NCI-H187 treated with DMSO at 0.1 percent for 48 hours (cell line): Measurements from ENCODE around the gene CTSD.

Experiments used
- DNase-seq: peaks from one replicate; lab custom pipeline; 2025; lab: John Stamatoyannopoulos, UW

Gene CTSD

DNA sequence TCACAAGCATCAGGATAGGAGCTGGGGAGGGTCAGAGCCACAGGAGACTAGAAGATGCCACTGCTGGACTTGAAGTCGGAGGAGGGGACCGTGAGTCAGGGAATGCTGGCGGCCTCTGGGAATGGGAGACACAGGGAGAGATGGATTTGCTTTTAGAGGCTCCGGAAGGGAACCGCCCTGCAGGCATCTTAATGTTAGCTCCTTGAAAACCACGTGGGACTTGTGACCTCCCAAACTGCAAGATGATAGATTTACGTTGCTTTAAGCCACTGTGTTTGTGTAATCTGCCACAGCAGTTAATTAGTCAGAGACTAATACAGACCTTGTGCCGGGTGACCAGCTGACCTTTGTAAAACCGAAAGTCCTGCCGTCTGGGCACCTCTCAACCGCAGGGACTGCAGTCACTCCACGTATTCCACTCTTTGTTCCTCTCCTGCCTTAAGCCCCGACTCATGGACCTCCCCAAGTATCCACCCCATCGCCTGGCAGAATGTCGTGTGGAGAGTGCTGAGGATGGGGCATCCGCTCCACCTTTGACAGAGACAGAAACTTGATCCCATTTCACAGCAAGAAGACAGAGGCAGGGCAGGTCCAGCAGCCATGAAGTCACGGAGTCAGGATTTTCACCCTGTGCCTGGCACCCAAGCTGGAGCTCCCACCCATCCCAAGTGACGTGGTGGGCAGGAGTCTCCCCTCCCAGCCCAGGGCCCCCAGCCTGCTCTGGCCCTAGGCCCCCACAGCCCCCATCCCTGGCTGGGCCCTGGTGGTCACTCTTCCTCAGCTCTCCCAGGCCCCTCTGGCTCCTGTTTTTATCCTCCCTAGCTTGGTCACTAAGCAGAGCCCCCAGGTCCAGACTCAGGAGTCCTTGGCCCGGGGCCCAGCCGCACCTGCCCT is 19.4 kb upstream of the CTSD start:
- no peak for DNase-seq

DNA sequence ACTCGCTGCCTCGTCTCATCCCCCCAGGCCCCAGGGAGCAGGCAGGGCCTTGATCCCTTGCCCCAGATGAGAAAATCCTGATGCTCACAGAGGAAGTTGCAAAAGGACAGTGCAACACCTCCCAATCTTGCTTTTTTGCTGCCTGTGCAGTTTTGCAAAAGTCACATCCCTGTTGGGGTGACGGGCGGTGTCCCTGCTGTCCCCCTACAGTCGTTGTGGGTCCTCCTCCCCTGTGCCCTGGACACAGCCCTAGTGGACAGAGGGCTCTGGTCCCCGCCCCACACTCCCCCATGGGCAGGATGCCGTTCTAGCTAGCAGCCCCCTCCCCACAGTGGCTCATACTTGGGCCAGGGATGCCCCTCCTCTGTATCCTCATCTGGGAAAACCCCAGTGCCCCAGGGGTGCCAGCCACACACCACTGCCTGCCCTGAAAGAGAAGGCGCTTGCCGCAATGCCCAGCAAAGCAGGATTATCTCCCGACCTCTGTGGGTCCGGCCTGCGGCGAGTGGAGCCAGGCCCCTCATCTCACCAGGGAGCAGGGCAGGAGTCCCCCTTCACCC is 18.4 kb upstream of the CTSD start:
- no peak for DNase-seq

DNA sequence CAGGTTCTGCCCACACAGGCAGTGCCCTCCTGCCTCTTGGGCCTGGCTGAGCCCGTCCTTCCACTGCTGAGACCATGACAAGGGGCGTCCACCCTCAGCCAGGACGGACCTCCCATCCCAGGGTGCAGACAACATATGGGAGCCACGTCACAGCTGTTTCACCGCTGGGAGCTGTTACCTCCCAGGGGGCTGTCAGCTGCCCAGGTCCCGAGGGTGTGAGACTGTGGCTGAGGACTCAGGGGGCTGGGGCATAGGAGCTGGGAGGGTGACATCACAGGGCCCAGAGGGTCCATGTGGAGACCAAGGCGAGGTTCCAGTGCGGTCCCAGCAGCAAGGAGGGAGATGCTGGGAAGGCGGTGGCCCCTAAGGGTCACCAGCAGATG is 17.9 kb upstream of the CTSD start:
- no peak for DNase-seq

GRCh38 chr11:1780700-1781592 is 17.2 kb upstream of the CTSD start:
- no peak for DNase-seq

DNA sequence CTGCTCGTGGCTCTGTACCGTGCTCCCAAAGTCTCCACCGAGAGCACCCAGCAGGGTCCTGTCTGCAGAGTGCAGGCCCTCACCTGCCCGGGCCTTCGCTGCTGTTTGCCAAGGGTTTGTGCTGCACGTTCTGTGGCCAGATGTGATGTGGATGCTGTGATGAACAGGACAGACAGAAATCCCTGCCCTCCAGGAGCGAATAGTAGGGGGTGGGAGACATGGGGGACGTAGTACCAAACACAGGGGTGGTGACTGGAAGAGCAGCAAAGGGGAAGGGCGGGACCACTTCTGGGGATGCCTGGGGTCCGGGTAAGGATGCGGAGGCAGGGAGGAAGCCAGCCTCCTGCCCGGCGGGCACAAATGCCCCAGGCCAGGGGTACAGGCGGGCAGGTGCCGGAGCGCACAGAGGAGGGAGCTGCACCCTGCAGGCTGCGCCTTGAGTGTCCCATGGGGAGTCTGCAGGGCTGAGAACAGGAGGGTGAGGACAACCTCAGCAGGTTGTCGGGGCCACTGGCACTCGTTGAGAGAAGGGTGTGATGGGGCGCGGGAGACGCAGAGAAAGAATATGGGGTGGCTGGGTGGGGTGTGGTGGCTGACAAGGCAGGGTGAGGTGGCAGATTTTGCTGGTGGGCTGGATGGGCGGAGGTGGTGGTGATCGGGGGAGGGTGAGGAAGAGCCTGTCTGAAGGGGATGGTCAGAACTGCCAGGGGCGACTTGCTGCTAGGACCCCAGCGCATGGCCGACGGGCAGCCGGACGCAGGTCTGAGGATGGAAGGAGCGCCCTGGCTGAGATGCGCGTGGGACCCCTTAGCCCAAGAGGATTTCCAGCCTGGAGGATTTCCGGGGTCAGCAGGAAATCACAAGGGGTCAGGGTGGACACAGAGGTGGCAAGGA is 16.3 kb upstream of the CTSD start:
- DNase-seq, result no peak

GRCh38 chr11:1779034-1779805 is 15.5 kb upstream of the CTSD start:
- no peak for DNase-seq

DNA sequence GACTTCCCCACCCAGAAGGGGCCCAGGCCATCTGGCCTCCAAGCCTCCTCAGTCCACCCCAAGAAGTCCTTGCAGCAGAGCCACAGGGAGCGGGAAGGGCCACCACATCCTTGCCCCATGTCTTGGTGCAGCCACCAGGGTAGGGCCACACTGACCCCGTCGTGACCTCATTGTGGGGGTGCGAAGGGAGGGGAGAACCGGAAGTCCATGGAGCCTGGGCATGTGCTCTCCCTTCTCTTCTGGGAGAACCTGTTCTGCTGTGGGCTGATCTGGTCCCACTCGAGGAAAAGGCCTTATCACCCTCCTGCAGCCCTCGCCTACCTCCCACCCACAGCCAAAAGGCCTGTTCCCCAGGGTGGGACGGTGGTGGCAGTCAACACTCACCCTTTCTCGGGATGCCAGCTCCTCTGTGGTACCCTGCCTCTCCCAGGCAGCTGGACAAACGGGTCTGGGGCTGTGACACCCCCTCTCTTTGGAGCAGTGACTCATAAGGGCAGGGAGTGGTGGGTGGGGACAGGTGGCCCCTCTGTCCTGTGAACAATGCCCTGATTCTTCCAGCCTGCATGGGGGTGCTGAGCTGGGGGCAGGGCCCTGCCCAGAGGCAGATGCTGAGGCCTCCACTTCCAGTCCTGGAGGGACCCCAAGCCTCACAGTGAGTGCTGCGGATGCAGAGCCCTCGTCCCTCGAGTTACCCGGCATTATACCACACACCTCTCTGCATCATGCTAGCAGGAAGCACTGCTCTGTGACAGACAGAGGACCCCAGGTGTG is 14.6 kb upstream of the CTSD start:
- no peak for DNase-seq

DNA sequence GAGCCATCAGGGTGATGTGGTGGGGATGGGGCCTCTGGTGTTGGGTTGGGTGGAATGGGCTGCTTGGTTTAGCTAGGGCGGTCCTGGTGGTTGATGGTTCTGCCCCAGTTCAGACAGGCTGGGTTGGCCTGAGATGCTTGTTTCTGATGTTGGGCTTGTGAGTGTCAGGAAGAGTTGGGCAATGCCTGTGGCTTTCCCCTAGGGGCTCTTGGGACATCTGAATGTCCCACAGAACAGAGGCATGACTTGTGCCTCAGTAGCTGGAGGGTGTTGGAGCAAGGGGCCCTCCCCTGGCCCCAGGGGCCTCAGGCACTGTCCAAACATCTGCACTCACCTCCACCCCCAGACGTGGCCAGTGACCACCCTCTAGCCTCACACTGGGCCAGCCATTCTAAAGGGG is 14.0 kb upstream of the CTSD start:
- DNase-seq, result no peak

DNA sequence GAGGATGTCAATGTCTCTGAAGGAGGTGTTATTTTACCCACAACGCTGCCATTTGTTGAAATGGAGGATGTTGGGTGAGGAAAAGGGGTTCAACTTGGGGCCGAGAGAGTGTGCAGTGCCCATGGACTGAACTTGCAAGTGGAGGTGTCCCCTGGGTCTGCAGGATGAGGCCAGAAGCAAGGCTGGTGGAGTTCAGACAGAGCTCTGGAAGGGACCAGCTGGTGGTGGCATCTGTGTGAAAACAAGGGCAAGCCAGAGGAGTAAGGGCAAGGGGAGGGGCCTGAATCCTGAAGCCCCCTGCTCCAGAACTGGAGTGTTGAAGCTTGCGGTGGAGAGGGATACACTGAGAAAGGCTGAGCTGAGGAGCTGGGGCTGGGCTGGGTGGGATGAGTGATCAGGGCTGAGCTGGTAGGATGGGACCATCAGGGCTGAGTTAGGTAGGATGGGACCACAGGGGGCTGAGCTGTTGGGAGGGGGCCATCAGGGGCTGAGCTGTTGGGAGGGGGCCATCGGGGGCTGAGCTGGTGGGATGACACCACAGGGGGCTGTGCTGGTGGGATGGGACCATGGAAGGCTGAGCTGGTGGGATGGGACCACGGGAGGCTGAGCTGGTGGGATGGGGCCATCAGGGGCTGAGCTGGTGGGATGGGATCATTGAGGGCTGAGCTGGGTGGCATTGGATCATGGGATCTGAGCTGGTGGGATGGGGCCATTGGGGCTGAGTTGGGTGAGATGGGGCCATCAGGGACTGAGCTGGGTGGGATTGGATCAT is 13.4 kb upstream of the CTSD start:
- no peak for DNase-seq

- no peak for DNase-seq
These were observed 12.7 kb upstream of the CTSD start for GRCh38 chr11:1776331-1776851.

DNA sequence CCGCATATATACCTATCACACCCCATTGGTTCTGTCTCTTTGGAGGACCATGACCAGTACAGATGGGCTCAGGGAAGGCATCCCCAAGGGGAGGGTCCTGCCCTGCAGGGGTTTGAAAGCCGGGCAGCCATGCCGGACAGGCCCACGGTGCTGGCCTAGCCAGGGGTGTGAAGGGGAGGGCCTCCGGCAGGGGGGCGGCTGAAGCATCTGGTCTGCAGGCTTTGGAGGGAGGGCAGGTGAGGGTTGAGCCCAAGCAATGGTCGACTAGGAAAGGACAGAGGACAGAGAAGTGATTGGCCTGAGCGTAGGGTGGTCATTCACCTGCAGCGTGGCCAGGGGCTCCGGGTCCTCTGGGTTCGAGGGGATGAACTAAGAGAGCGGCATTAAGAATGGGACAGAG is 11.2 kb upstream of the CTSD start:
- no peak for DNase-seq

- no peak for DNase-seq
These were observed 10.3 kb upstream of the CTSD start for GRCh38 chr11:1773994-1774550.

DNA sequence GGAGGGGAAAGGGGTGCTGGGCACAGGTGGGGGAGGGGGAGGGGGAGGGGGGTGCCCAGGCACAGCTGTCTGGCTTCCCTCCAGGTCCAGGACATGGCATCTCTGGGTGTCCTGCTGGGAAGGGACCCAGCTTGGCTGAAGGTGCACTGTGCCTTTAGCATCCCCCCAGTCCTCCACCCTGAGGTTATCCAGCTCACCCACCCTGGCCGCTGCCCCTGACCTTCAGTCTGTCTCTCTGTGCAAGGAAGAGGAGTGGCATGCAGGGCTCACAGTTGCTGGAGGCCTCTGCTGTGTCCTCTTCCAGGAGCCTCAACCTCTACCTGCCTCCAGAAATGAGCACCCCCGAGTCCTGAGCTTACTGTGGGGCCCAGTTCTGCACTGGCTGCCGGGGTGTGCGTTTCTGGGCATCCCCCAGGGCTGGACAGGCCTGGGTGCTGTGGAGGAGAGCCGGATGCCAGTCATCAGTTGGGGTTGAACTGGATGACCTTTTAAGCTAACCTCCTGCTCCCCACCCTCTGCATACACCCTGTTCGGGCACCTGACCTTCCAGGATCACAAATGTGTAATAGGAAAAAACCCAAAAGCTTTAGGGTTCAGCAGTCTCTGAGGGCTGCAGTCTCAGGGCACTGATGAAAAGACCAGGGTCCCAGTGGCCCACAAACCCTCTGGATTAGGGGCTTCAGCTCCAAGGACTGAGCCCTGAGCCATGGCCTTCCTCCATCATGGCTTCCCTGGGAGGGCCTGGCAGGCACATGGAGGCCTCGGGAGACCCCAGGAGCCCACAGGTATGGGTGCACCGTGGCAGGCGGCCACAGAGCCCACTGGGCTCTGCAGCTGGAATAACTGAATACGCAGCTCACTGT is 9.6 kb upstream of the CTSD start:
- no peak for DNase-seq

DNA sequence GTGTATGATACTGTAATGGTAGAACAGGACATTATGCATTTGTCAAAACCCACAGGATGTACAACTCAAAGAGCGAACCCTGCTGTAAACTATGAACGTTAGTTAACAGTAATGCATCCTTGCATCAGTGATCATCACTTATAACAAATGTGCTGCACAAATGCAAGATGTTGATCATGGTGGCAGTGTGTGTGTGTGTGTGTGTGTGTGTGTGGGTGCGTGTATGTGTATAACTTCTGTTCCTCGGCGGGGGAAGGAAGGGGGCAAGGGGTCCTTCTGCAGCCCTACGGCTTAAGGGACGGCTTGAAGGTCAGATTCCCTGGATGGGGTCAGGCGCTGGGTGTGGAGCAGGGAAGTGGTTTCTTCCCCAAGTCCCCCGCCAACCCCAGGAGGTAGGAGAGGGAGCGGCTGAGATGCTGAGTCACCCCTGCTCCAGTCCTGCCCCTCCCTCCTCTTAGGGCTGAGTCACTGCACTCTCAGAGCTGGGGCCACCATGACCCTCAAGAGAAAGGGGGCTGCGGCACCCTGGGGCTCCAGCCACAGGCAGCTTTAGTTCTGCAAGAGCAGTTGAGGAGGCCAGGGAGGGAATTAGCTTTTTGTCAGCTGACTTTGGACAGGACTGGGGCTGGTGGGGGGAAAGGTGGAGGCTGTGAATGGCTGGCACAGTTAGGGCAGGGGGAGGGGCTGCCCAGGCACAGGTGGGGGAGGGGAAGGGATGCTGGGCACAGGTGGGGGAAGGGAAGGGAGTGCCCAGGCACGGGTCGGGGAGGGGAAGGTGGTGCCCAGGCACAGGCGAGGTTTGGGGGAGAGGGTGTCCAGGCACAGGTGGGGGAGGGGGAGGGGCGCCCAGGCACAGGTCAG is 8.8 kb upstream of the CTSD start:
- no peak for DNase-seq

GRCh38 chr11:1771700-1772099 is 8.0 kb upstream of the CTSD start:
- DNase-seq, result no peak

DNA sequence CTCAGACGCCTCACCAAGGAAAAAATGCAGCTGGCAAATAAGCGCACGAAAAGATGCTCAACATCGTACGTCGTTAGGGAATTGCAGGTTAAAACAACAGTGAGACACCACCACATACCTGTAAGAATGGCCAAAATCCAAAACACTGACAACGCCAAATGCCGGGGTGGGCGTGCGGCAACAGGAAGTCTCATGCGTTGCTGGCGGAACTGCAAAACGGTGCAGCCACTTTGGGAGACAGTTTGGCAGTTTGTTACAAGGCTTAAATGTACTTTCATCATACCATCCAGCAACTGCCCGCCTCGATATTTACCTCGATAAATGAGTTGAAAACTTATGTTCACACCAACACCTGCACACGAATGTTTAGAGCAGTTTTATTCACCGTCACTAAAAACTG is 7.5 kb upstream of the CTSD start:
- no peak for DNase-seq

DNA sequence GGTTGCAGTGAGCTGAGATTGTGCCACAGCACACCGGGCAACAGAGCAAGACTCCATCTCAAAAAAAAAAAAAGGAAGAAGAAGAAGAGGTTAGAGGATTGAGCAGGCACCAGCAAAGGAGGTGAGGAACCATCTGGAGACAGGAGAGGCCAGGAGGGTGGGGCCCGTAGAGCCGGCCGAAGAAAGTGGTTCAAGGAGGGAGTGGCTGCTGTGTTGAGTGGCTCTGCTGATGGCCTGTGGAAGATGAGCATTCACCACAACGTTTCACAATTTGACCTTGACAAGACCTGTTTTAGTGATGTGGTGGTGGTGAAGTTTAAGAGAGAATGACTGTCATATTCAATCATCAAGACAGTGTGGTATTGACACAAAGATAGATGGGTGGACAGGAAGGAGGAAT is 6.8 kb upstream of the CTSD start:
- DNase-seq, result no peak
